Measurements from ENCODE around the gene MAMDC4. TPM values are rescaled to one million over a fixed set of nuclear protein-coding genes. Genes with fewer than 3 reads are reported as not detected.

Gene MAMDC4
- total RNA-seq, 2 donors from 2014 or later = 5.2 to 17.7 TPM

GRCh38 chr9:136896027-136896426, 43.9 kb downstream of the MAMDC4 start:
- Histone ChIP-seq H3K27me3 (replicated peaks; ENCODE audit: insufficient read depth) (no peaks in the 10 kb centered on the region), H3K36me3 (no peaks in the 10 kb centered on the region), H3K9me3 (no peaks in the 10 kb centered on the region), H3K27ac (no peak overlapping the region), H3K4me1 (replicated peaks) (no peaks in the 10 kb centered on the region), H3K4me3 (no peak overlapping the region)
- DNase-seq (ENCODE audit: low spot score) = no peak
- TF ChIP-seq POLR2AphosphoS5 (IDR thresholded peaks at IDR 0.05) (no peak), CTCF (IDR thresholded peaks at IDR 0.05) (no peak), POLR2A (IDR thresholded peaks at IDR 0.05) (no peak)
- intact Hi-C loops (cut with DNase I) = no loop called here
- WGBS = 86% methylated on average over 11 of the region's 11 CpGs

- peaks cover 7% of the 10 kb centered on the region for H3K4me1 ChIP-seq (replicated peaks)
- no peaks in the 10 kb centered on the region for H3K36me3 ChIP-seq
- DNase-seq (ENCODE audit: low spot score) = no peak
- H3K4me3 ChIP-seq = no peak overlapping the region
- no peaks in the 10 kb centered on the region for H3K27me3 ChIP-seq (replicated peaks; ENCODE audit: insufficient read depth)
- 94% methylated on average over 21 of the region's 21 CpGs for WGBS
- no peak for TF ChIP-seq POLR2AphosphoS5 (IDR thresholded peaks at IDR 0.05)
- no peak for TF ChIP-seq CTCF (IDR thresholded peaks at IDR 0.05)
- TF ChIP-seq POLR2A (IDR thresholded peaks at IDR 0.05) = no peak
- no peaks in the 10 kb centered on the region for H3K9me3 ChIP-seq
- intact Hi-C loops (cut with DNase I) = no loop called here
- H3K27ac ChIP-seq = no peak overlapping the region
Observed at GRCh38 chr9:136898483-136899100, 46.4 kb downstream of the MAMDC4 start.

GRCh38 chr9:136899196-136899595, 47.0 kb downstream of the MAMDC4 start:
- Histone ChIP-seq H3K36me3 (no peaks in the 10 kb centered on the region), H3K4me1 (replicated peaks) (peaks cover 7% of the 10 kb centered on the region)

GRCh38 chr9:136900556-136900955, 48.4 kb downstream of the MAMDC4 start:
- no peak for DNase-seq (ENCODE audit: low spot score)
- TF ChIP-seq POLR2AphosphoS5 (IDR thresholded peaks at IDR 0.05) = no peak
- no peak for TF ChIP-seq CTCF (IDR thresholded peaks at IDR 0.05)
- no peak for TF ChIP-seq POLR2A (IDR thresholded peaks at IDR 0.05)
- no peak overlapping the region for H3K4me3 ChIP-seq
- H3K27me3 ChIP-seq (replicated peaks; ENCODE audit: insufficient read depth) = no peaks in the 10 kb centered on the region
- no peaks in the 10 kb centered on the region for H3K36me3 ChIP-seq
- H3K9me3 ChIP-seq = no peaks in the 10 kb centered on the region
- WGBS = 94% methylated on average over 10 of the region's 10 CpGs
- H3K4me1 ChIP-seq (replicated peaks) = peaks cover 7% of the 10 kb centered on the region
- intact Hi-C loops (cut with DNase I) = no loop called here
- peak overlapping the region in 1 of 2 donors; percentile 77 for H3K27ac ChIP-seq

More at GRCh38 chr9:136899196-136899595, 47.0 kb downstream of the MAMDC4 start:
- no peaks in the 10 kb centered on the region for H3K27me3 ChIP-seq (replicated peaks; ENCODE audit: insufficient read depth)
- DNase-seq (ENCODE audit: low spot score) = no peak
- TF ChIP-seq CTCF (IDR thresholded peaks at IDR 0.05) (no peak), POLR2AphosphoS5 (IDR thresholded peaks at IDR 0.05) (no peak), POLR2A (IDR thresholded peaks at IDR 0.05) (no peak)
- intact Hi-C loops (cut with DNase I) = no loop called here
- no peak overlapping the region for H3K4me3 ChIP-seq
- 47% methylated on average over 9 of the region's 9 CpGs for WGBS
- no peak overlapping the region for H3K27ac ChIP-seq
- H3K9me3 ChIP-seq = no peaks in the 10 kb centered on the region

GRCh38 chr9:136900988-136901515, 48.9 kb downstream of the MAMDC4 start:
- WGBS = 57% methylated on average over 13 of the region's 13 CpGs
- no peak for TF ChIP-seq POLR2AphosphoS5 (IDR thresholded peaks at IDR 0.05)
- no peak for TF ChIP-seq POLR2A (IDR thresholded peaks at IDR 0.05)
- no peak for TF ChIP-seq CTCF (IDR thresholded peaks at IDR 0.05)
- Histone ChIP-seq H3K27me3 (replicated peaks; ENCODE audit: insufficient read depth) (no peaks in the 10 kb centered on the region), H3K36me3 (no peaks in the 10 kb centered on the region), H3K4me1 (replicated peaks) (peaks cover 7% of the 10 kb centered on the region), H3K4me3 (no peak overlapping the region), H3K27ac (peak overlapping the region; percentile 77 to 78), H3K9me3 (no peaks in the 10 kb centered on the region)
- intact Hi-C loops (cut with DNase I) = no loop called here
- no peak for DNase-seq (ENCODE audit: low spot score)

All from prostate gland (tissue), 2 donors.